GM13977 (cell line): ENCODE measurements around the gene ACSS2.

ENCODE experiments used
- DNase-seq: peaks from one replicate; pipeline ENCODE4 v3.0.0; 2012; ENCODE audit warnings: low spot score
- CTCF ChIP-seq: IDR thresholded peaks from 2 replicates; pipeline ENCODE4 v1.5.1; 2012; ENCODE audit warnings: mild to moderate bottlenecking, control low read depth; ENCODE audit not compliant: insufficient read depth; ENCODE audit errors: extremely low read depth, missing control alignments
- in situ Hi-C: fragments of 300-500 bp; cut with MboI; formaldehyde crosslinking; loops from one replicate; pipeline ENCODE4 v1.12.0; 2022; ENCODE audit warnings: low sequenced_read_pairs, low pct_unique_long_range_greater_than_20kb, mixed read lengths, inconsistent platforms; ENCODE audit not compliant: unreplicated experiment

Gene ACSS2

GRCh38 chr20:34904202-34904621 lies 27.8 kb downstream of the ACSS2 start:
- in situ Hi-C loops, result no loop called here
- no peak for TF ChIP-seq CTCF
- DNase-seq, result peak; percentile 59

GRCh38 chr20:34907616-34908469 lies 31.4 kb downstream of the ACSS2 start:
- TF ChIP-seq CTCF, result no peak
- in situ Hi-C loops, result no loop called here
- no peak for DNase-seq

- in situ Hi-C loops, result no loop called here
These were observed 38.7 kb downstream of the ACSS2 start for GRCh38 chr20:34915131-34915530.

GRCh38 chr20:34915749-34916455 lies 39.5 kb downstream of the ACSS2 start:
- no peak for DNase-seq
- in situ Hi-C loops, result no loop called here
- TF ChIP-seq CTCF, result no peak

More at GRCh38 chr20:34915131-34915530, 38.7 kb downstream of the ACSS2 start:
- TF ChIP-seq CTCF, result no peak
- DNase-seq, result no peak

GRCh38 chr20:34916774-34917354 lies 40.5 kb downstream of the ACSS2 start:
- in situ Hi-C loops, result no loop called here
- TF ChIP-seq CTCF, result no peak
- no peak for DNase-seq

GRCh38 chr20:34920055-34920454 lies 43.6 kb downstream of the ACSS2 start:
- no peak for TF ChIP-seq CTCF
- no peak for DNase-seq
- in situ Hi-C loops, result no loop called here
